HG03342 (cell line): ENCODE results near the gene NUDT1.

Experiments
- ATAC-seq: cut with Tn5 transposase; IDR thresholded peaks from one replicate; pipeline ENCODE4 v1.9.1; 2021; ENCODE audit warnings: mild to moderate bottlenecking, moderate library complexity; ENCODE audit not compliant: unreplicated experiment

NUDT1 gene

DNA sequence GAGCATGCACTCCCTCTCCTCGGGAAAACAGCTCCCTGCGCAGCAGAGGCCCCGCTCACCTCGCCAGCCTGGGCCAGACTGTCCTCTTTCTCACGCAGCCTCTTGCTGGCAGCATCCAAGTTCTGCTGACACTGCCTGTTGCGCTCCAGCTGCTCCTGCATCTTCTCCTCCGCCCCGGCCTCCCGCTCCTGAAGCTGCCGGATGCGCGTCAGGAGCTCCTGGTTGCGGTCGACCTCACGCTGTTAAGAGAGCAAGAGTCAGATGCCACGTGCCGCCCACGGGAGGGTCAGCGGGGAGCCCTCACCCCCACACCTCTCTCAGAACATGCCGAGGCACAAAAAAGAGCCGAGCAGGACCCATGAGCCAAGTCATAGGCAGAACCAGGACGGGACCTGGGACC lies 19.5 kb upstream of the NUDT1 start:
- no peak for ATAC-seq

DNA sequence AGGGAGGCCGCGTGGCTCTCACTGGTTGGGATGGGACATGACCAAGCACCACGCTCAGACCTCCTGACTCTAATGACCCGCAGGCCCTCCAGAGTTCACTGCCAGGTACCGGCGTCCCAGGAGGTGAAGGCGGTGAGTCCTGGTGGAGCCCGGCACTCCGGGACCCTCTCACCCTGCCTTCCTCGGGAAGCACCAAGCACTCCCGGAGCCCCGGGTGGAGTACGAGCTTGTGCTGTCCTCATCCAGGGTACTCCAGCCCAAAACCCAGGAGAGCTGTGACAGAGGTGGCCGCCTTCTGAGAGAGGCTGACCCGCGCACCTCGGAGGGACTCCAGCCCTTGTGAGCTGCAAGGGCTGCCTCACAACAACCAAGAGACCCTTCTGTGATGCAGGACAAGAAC lies 18.7 kb upstream of the NUDT1 start:
- no peak for ATAC-seq

DNA sequence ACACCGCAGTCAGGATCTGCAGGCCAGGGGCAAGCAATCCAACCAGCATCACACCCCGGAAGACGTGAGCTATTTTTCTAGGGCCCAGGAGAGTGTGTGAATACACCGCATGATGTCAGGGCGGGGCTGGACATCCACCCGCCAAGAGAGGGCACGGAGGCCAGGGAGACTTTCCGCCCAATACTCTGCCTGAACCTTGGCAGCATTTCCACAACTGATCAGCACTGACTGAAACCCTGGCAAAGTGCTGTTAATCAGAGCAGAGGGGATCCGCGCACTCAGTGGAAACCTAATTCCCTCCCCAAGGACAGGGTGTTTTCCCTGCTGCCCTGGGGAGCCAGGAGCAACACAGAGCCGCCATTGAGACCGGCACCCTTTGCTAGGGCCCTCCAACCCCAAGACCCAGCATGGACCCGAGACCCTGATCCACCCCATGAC lies 17.5 kb upstream of the NUDT1 start:
- no peak for ATAC-seq

DNA sequence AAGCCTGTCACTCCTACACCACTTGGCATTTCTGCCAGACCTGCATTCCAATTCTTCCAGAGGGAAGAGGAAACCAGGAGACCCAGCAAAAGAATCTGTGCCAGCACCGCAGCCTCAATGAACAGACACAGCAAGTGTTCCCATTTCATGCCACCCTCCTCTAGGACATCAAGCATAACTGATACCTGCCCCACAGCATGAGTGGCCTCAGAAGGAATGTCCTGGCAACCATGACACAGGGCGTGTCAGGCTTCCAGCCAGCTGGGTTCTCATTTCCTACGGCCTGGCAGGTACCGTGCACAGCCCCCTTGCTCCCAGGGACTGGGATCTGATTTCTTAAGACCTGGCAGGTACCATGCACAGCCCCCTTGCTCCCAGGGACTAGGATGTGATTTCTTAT lies 17.1 kb upstream of the NUDT1 start:
- no peak for ATAC-seq

DNA sequence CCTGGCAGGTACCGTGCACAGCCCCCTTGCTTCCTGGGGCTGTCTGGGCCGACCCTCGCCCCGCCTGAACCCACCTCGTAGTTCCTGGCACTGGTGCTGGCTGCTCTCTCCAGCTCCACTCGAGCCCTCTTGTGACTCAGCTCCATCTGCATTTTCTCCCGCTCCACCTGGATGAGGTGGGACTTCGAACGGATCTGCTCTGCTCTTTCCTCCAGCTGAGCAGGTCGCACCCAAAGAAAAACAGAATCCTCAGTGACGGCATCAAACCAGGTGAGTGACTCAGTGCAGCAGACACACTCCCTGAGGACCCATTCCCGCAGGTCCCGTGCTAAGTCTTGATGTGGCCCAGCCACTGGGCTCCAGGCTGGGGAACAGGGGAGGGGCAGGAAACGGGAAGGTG lies 16.7 kb upstream of the NUDT1 start:
- ATAC-seq, result no peak

DNA sequence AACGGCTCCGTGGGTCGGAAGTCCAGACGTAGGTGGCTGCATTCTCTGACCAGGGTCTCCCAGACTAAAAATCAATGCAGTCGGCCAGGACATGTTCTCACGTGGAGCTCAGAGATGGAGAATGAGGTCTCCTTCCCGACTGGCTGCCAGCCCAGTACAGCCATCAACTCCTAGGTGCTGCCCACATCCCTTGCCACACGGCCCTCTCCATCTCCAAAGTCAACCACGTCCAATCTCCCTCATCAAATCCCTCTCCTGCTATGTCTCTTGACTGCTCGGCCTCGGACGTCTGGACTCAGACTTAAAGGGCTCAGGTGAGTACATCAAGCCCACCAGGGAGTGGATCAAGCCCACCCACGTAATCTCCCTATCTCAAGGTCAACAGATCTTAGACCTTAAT lies 16.2 kb upstream of the NUDT1 start:
- ATAC-seq, result no peak

DNA sequence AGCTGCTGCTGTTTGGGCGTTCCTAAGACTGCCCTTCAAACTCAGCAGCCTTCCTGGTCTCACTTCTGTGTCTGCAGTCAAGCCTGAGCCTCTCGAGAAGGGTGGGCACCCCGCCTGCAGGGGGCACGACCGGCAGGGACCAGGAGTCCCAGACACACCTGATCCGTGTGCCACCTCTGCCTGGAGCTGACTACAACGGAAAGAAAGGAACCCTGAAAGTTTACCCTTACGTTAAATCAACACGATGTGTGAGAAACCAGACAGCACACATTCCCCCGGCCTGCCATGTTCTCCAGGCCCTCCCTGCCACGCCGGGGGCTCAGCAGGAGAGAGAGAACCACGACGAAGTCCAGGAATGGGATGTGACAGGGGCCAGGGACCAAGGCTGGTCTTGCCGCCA lies 14.3 kb upstream of the NUDT1 start:
- no peak for ATAC-seq

DNA sequence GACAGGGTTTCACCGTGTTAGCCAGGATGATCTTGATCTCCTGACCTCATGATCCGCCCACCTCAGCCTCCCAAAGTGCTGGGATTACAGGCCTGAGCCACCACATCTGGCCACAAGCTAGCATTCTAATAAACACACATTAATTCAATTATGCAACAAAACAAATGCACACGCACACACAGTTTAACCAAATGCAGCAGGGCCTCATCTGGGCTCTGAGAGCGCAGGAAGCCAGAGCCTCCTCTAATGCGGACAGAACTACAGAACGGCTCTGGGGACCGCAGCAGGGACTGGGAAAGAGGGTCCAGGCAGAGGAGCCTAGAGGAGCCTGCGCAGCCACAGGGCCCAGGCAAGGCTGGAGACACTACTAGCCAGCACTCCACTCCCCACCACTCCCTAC lies 13.1 kb upstream of the NUDT1 start:
- no peak for ATAC-seq

DNA sequence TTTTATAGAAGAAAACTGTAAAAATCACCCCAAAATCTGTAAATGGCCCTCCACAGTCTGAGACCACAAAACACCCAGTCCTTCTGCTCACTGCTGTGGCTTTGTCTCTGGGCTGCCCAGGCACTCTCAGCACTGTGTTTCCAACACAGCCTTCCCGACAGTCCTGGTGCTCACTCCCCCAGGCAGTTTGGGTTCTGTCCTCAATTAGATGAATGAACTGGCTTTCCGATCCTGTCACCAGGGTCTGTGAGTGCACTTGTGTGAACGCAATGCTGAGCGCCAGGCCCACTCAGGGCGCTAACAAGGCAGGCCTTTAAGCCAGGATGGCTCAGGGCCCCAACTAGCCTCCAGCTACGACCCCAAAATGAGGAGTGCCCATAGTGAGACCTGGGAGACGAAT lies 12.6 kb upstream of the NUDT1 start:
- ATAC-seq, result no peak

DNA sequence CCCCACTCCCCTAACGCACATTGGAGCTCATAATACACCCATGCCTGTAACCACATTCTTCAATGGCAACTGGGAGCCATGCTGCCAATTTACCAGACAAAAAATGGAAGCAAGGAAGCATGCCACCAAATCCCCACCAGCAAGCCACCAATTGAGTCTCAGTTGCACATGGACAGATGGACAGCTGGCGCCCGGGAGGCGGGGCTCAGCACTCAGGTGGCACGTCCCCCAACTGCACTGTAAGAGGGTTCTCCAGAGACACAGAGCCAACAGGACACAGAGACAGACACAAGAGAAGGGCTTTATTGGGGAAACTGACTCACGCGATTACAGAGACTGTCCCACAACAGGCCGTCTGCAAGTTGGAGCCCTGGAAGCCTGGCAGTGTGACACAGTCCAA lies 11.8 kb upstream of the NUDT1 start:
- ATAC-seq, result no peak

DNA sequence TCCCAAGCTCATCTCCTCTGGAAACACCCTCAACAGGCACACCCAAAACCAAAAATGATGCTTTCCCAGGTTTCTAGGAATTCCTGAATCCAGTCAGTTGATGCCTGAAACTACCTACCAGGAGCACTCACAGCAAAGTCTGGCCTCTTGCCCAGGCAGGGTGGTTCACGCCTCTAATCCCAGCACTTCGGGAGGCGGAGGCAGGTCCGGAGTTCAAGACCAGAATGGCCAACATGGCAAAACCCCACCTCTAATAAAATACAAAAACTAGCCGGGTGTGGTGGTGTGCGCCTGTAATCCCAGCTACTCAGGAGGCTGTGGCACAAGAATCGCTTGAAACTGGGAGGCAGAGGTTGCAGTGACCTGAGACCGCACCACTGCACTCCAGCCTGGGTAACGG lies 11.1 kb upstream of the NUDT1 start:
- ATAC-seq, result no peak

DNA sequence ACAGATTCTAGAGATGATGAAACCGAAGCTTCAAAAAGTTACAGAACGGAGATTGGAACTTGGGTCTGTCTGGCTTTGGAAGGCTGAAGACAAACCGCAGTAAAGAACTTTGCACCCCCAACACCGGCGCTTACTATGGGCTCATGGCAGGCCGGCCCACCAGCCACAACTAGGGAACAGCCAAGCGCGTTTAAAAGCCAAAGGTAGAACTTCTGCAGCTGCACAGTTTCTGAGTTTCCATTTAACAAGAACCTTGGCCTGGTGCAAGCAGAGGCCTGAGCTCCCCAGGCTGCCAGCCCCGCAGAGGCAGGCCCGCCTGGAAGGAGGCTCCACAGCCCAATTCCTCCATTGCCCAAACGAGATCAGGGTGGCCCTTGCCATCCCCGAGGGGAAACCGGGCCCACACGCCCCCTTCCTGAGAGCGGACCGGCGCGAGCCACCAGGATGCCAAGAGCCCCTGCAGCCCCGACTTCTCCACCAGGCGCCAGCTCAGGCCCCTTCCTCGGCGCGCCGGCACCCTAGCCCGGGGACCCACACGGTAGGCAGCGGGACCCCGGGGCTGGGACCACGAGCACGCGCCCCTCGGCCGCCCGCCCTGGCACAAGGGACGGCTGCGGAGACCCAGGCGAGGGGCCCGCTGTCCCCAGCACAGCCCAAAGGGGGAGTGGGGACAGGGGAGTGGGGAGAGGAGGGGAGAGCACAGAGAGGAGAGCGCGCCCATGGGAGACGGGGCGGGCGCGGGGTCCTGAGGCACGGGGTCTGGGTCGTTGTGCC lies 9.8 kb upstream of the NUDT1 start:
- ATAC-seq, result peak; percentile 31

DNA sequence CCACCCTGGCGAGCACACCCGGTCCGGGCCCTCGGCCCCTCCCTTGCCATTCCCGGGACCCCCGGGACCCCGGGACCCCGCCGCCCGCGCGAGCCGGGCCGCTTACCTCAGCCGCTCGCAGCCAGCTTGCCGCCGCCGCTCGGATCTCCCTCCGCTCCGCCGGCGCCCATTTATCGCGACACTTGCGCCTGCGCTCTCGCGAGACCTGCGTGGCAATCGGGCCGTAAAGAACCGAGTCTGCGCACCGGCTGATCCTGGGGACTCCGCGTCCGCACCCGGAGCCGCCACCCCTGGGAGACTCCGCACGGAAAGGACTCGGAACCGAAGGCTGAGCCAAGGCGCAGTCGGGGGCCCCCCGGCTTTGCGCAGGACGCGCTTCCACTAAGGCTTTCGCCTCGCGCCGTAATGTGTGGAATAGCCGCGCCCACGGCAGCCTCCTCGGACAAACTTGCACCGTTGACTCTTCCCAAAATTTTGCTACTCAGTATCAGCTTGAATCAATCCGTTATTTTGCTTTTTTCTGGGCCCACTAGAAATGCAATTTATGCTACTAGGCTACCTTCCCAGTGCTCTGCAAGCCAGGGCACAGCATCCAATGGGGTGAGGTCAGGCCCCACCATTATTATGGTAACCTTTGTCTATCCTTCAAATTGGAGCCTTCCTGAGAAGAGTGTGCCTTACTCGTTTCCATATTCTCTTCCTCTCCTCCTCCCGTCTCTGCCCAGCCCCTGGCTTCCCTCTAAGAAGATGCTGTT lies 9.1 kb upstream of the NUDT1 start, which contains the start of gene MAD1L1:
Gene MAD1L1, minus strand, starts transcription at position 180 of the 755 bp plus-strand sequence. CDS start 2,812 bp downstream, outside the sequence.
- peak; percentile 74 for ATAC-seq

DNA sequence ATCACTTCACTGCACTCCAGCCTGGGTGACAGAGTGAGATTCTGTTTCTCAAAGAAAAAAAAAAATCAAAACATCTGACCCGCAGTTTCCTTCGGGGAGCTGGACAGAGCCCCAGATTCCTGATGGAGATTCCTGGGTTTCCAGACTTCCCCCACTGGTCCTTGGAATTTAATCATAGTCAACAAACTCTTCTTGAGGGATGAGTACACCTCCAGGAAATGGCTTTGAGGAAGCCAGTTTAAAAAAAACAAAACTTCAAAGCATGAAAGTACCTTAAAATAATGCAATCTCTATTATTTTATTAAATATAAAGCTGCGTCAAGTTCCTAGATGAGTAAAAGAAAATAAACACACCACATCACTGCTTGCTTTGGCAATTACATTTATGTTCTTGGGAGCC lies 8.1 kb upstream of the NUDT1 start:
- no peak for ATAC-seq

DNA sequence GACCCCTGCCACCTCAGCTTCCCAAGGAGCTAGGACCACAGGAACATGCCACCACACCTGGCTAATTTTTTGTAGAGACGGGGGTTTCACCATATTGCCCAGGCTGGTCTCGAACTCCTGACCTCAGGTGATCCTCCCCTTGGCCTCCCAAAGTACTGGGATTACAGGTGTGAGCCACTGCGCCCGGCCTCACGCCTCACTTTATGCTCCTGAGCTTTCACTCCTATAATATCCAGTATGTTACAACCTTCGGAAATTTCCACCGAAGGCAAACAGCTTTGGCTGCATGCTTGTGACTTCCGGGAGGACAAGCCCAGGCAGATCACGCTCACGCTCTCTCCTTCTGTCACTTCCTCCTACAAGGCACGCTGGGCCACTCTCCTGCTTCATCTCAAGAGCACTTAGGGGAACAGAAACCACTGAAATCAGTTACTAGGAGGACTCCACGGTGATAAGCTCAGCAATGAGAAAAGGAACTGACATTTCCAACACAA lies 4.9 kb upstream of the NUDT1 start:
- peak; percentile 66 for ATAC-seq

DNA sequence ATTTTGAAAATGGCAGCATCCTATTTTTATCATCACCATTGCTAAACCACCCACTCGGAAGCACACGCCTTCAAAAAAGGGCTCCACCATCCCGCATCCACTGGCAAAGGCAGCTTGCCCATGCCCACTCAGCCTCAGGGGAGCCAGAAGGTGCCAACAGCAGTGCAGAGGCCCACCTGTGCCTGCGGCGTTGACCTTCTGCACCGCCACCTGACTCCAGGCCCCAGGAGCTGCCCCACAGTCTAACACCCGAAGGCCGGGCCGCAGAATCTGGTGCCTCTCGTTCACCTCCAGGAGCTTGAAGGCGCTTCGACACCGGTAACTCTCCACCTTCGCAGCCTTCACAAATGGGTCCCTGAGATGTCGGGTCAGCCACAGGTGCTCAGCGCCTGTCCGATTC lies 2.8 kb upstream of the NUDT1 start:
- no peak for ATAC-seq

DNA sequence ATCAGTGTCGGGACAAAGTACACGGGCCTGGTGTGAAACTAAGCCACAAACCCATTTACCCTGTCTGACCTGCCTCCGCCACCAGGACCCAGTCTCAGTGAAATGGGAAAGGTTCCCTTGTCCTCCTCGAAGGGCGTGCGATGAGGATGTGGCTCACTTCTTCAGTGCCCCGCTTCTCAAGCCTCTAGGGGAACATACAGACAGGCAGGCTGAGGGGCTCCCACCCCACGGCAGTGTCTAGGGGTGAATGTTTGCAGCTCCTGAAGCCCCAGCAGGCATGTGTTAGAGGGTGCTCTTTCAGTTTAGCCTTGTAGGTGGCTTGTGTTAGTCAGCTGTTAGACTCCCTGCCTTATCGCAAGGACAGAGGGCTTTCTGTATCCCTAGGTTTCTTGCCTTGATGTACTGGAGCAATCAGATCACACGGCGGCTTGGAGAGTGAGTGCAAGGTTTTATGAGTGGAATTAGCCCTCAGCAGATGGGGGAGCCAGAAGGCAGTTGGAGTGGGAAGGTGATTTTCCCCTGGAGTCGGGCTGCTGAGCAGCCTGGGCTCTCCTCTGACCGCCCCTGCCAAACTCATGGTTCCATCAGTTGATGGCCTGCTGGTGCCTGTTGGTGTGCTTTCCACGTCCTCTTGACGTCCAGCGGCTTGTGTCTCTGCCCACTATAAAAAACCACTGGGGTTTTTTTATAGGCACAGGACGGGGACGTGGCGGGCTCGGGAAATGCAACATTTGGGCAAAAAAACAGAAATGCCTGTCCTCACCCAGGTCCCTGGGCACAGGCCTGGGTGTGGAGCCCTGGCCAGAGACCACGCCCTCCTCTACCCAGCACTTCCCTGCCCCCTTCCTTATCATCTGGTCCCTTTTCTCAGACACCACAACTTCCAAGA lies 759 bp downstream of the NUDT1 start:
- no peak for ATAC-seq

DNA sequence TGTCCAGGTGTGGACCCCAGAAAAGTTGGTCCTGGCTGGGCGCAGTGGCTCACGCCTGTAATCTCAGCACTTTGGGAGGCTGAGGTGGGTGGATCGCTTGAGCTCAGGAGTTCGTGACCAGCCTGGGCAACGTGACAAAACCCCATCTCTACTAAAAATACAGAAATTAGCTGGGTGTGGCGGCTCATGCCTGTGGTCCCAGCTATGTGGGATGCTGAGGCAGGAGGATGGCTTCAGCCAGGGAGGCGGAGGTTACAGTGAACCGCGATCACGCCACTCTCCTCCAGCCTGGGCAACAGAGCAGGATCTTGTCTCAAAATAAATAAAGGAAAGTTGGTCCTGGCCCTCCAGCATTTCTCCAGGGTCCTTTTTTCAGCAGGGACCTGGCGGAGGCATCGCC lies 1.4 kb downstream of the NUDT1 start:
- ATAC-seq, result no peak

DNA sequence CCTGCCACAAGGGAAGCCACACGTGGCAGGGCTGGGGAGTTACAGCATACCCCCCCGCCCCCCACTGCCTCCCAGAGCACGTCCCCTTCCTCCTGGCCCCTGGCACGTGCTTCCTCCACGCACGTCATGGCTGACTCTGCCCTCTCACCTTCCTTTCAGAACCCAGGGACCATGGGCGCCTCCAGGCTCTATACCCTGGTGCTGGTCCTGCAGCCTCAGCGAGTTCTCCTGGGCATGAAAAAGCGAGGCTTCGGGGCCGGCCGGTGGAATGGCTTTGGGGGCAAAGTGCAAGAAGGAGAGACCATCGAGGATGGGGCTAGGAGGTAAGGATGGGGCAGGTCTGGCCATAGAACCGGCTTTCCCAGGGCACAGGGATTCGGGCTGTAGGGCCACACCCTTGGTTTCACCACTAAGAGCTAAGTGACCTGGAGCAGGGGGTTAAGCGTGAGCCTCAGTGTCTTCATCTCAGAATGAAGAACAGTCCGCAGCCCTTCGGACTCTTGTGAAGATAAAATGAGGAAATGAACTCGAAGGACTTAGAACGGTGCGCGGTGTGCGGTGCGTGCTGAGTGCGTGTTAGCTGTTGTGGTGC lies 2.5 kb downstream of the NUDT1 start:
- ATAC-seq, result no peak

DNA sequence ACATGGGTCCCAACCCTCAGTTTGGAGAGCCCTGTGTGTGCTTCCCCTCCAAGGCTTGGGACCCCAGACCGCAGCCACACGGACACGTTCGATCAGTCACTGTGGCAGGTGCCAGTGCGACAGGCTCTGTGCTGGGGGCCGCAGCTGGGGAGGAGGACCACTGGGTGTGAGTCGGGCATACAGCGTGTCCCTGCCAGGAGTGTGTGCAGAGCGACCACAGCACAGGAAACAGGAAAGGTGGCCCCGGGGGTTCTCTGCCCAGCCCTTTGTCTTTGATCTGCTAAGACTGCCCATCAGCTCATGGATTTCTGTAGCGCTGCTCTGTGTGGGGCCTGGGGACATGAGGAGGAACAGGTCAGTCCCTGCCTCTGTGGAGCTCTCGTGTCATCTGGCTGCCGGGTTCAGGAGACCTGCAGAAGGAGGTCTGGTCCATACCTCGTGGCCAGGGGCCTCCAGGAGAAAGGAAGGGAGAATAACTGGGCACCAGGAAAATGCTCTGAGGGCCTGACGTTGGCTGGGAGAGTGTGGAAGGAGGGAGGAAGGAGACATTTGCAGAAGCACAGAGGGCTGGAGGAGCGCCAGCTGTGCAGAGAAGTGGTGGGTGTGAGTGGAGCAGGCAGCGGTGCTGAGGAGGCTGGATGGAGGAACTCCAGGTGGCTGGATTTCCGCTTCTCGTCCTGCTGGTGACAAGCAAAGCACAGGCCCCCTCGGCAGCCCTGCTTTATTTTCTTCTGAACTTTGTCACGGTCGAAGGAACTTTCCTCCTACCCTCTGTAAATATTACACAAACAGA lies 4.1 kb downstream of the NUDT1 start:
- ATAC-seq, result no peak
